Activated B cell treated with CpG ODN at 0.5 μM for 24 hours (primary cell): ENCODE data around the gene TAAR1. TPM values are rescaled to one million over a fixed set of nuclear protein-coding genes. Genes with fewer than 3 reads are reported as not detected.
"Not testable (repeated sequence)": the region's sequence is repeated elsewhere in the genome, so short reads cannot be mapped to it uniquely, and the experiment has no call there.

Experiments used
- ATAC-seq: fragments of 200-7000 bp; cut with Tn5 transposase; one replicate; pipeline ENCODE4 v1.10.0; 2021; ENCODE audit warnings: low read depth, mild to moderate bottlenecking, moderate library complexity
- CTCF ChIA-PET: fragments of 350-600 bp; sonication (Branson Sonifier 250); formaldehyde crosslinking; loops from one replicate; lab custom pipeline; 2021; ENCODE audit warnings: antibody characterized with exemption; lab: Charles Lee
- POLR2A ChIA-PET: fragments of 350-600 bp; sonication (Branson Sonifier 250); formaldehyde crosslinking; loops from one replicate; lab custom pipeline; 2021; ENCODE audit warnings: antibody characterized with exemption; lab: Charles Lee
- DNase-seq: peaks from one replicate; pipeline ENCODE4 v3.0.0; 2022
- H3K27ac Mint-ChIP-seq: one replicate; pipeline ENCODE4 v1.8.0; 2020; ENCODE audit warnings: mixed read lengths
- H3K27me3 Mint-ChIP-seq: one replicate; pipeline ENCODE4 v1.8.0; 2021; ENCODE audit warnings: mixed read lengths
- H3K36me3 Mint-ChIP-seq: one replicate; pipeline ENCODE4 v1.8.0; 2021; ENCODE audit warnings: low read depth, mixed read lengths
- H3K4me1 Mint-ChIP-seq: one replicate; pipeline ENCODE4 v1.8.0; 2021; ENCODE audit warnings: mixed read lengths
- H3K4me3 Mint-ChIP-seq: one replicate; pipeline ENCODE4 v1.8.0; 2020; ENCODE audit warnings: mild to moderate bottlenecking, mixed read lengths
- H3K9me3 Mint-ChIP-seq: one replicate; pipeline ENCODE4 v1.8.0; 2020; ENCODE audit warnings: mixed read lengths
- CTCF ChIP-seq: fragments of 200-600 bp; IDR thresholded peaks from one replicate; pipeline ENCODE4 v1.8.0; 2022; ENCODE audit warnings: antibody characterized with exemption, mild to moderate bottlenecking
- intact Hi-C: fragments of 100-400 bp; cut with micrococcal nuclease; formaldehyde crosslinking; loops from one replicate; pipeline ENCODE4 v1.15.1; 2024
- total RNA-seq: library from RNA; stranded (reverse); gene quantifications from 2 replicates; pipeline ENCODE4 v1.2.3, GENCODE V29; 2022

TAAR1 gene
- total RNA-seq, 1 donor from 2014 or later, result not detected

DNA sequence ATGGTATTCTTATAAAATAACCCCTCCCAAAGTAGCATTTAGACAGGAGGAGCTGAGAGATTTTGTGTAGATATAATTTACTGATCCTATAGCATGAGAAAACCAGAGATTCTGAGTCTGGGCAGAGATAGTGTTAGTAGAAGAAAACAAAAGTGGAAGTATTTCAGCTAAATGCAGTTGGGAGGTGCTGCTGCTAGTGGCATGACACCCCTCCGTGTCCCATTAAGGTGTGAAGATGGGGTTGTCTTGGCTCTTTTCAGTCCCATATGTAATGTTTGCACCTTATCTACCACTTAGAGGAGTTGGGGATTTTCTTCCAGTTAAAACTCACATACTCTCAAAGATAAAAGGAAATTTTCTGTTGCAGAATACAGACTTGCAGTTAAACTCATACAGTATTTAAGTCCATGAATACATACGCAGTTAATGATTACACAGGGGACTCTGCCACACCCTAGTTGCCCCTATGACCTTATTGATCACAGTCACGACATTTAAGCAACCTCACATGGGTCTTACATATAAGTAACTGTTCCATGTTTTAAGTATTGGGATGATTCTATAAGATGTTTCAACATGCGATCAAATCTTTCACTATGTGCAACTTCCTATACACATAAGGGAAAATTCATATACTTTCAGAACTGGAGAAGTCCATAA, 46.4 kb downstream of the TAAR1 start:
- Mint-ChIP-seq H3K36me3 (no peaks in the 10 kb centered on the region), H3K27me3 (no peaks in the 10 kb centered on the region), H3K4me3 (no peak overlapping the region), H3K27ac (no peak overlapping the region), H3K4me1 (peaks cover 26% of the 10 kb centered on the region), H3K9me3 (no peaks in the 10 kb centered on the region)
- intact Hi-C loops, result no loop called here
- ChIA-PET POLR2A (interaction anchor here (0.6 kb wide), 1 partner anchor 9 kb away, joined by 4 read pairs; no protein-coding TSS in a partner anchor), CTCF (no interaction called here)
- no peak for TF ChIP-seq CTCF
- DNase-seq, result no peak
- no peak for ATAC-seq

GRCh38 chr6:132611616-132612015, 47.4 kb downstream of the TAAR1 start:
- ChIA-PET CTCF (no interaction called here), POLR2A (no interaction called here)
- ATAC-seq (no peak), DNase-seq (no peak)
- Mint-ChIP-seq H3K4me1 (peaks cover 21% of the 10 kb centered on the region), H3K36me3 (no peaks in the 10 kb centered on the region), H3K4me3 (no peak overlapping the region), H3K27ac (no peak overlapping the region), H3K9me3 (no peaks in the 10 kb centered on the region), H3K27me3 (no peaks in the 10 kb centered on the region)
- TF ChIP-seq CTCF, result no peak
- intact Hi-C loops, result no loop called here

GRCh38 chr6:132607544-132608233, 51.3 kb downstream of the TAAR1 start:
- no peak for TF ChIP-seq CTCF
- ATAC-seq, result no peak
- H3K36me3 Mint-ChIP-seq, result no peaks in the 10 kb centered on the region
- ChIA-PET CTCF (no interaction called here), POLR2A (no interaction called here)
- peaks cover 1% of the 10 kb centered on the region for H3K27me3 Mint-ChIP-seq
- H3K4me3 Mint-ChIP-seq, result no peak overlapping the region
- intact Hi-C loops, result no loop called here
- H3K4me1 Mint-ChIP-seq, result peaks cover 5% of the 10 kb centered on the region
- H3K27ac Mint-ChIP-seq, result no peak overlapping the region
- H3K9me3 Mint-ChIP-seq, result no peaks in the 10 kb centered on the region
- DNase-seq, result no peak

GRCh38 chr6:132604635-132605152, 54.3 kb downstream of the TAAR1 start:
- peaks cover 6% of the 10 kb centered on the region for H3K27me3 Mint-ChIP-seq
- no peak overlapping the region for H3K4me3 Mint-ChIP-seq
- H3K36me3 Mint-ChIP-seq, result no peaks in the 10 kb centered on the region
- intact Hi-C loops, result no loop called here
- POLR2A ChIA-PET, result no interaction called here
- no peak for TF ChIP-seq CTCF
- no peaks in the 10 kb centered on the region for H3K4me1 Mint-ChIP-seq
- no peak overlapping the region for H3K27ac Mint-ChIP-seq
- ATAC-seq, result no peak
- H3K9me3 Mint-ChIP-seq, result no peaks in the 10 kb centered on the region
- CTCF ChIA-PET, result interaction anchor here (1.1 kb wide), 1 partner anchor 8 kb away, joined by 3 read pairs; no protein-coding TSS in a partner anchor
- no peak for DNase-seq

DNA sequence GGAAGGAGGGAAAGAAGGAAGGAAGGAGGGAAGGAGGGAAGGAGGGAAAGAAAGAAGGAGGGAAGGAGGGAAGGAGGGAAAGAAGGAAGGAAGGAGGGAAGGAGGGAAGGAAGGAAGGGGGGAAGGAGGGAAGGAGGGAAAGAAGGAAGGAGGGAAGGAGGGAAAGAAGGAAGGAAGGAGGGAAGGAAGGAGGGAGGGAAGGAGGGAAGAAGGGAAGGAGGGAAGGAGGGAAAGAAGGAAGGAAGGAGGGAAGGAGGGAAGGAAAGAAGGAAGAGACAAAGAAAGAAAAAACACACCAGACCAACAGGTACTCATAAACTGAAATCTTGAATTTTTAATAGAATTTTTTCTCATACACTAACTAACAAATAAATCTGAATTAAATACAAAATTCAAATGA, 58.1 kb downstream of the TAAR1 start:
- POLR2A ChIA-PET, H3K4me1 Mint-ChIP-seq, intact Hi-C loops: not testable (repeated sequence)

More for the DNA sequence above, 58.1 kb downstream of the TAAR1 start:
- H3K4me3 Mint-ChIP-seq, ATAC-seq, H3K36me3 Mint-ChIP-seq, H3K27ac Mint-ChIP-seq, H3K9me3 Mint-ChIP-seq, DNase-seq, CTCF ChIA-PET: not testable (repeated sequence)
- H3K27me3 Mint-ChIP-seq, result peaks cover 14% of the 10 kb centered on the region
